ENCODE results near the gene ARL15. TPM values are rescaled to one million over a fixed set of nuclear protein-coding genes. Genes with fewer than 3 reads are reported as not detected.

Gene ARL15
- total and polyA plus RNA-seq, 2 experiments from 2014 or later = 7.8 to 9.9 TPM

GRCh38 chr5:53907827-53908226, 402.5 kb downstream of the ARL15 start:
- Histone ChIP-seq H3K36me3 (ENCODE audit: low read depth) (no peaks in the 10 kb centered on the region), H3K4me2 (ENCODE audit: unreplicated experiment) (no peak overlapping the region), H3F3A (ENCODE audit: insufficient read depth) (no peaks in the 10 kb centered on the region), H2AFZ (no peak overlapping the region), H3K9ac (no peak overlapping the region), H3K79me2 (ENCODE audit: insufficient read depth) (no peaks in the 10 kb centered on the region), H3K27ac (no peak overlapping the region), H3K9me2 (ENCODE audit: insufficient read depth) (no peaks in the 10 kb centered on the region), H4K20me1 (ENCODE audit: insufficient read depth) (no peaks in the 10 kb centered on the region), H3K27me3 (replicated peaks; ENCODE audit: insufficient read depth) (no peaks in the 10 kb centered on the region), H3K9me3 (ENCODE audit: low read depth) (no peaks in the 10 kb centered on the region), H3K4me1 (ENCODE audit: insufficient read depth) (no peaks in the 10 kb centered on the region), H3K4me3 (no peak overlapping the region)
- TF ChIP-seq EZH2 (IDR thresholded peaks at IDR 0.05; ENCODE audit: insufficient read depth, poor library complexity, severe bottlenecking) (no peak), EZH2phosphoT487 (IDR thresholded peaks at IDR 0.05; ENCODE audit: insufficient read depth, low read depth) (no peak)
- WGBS, 2 experiments (ENCODE audit: low coverage in 1 of 2, low lambda C conversion rate in 2 of 2, missing lambda C conversion rate in 2 of 2) = 86 to 94% methylated on average over 3 of the region's 3 CpGs
- no peak for DNase-seq
- in situ Hi-C loops (cut with MboI) = no loop called here

DNA sequence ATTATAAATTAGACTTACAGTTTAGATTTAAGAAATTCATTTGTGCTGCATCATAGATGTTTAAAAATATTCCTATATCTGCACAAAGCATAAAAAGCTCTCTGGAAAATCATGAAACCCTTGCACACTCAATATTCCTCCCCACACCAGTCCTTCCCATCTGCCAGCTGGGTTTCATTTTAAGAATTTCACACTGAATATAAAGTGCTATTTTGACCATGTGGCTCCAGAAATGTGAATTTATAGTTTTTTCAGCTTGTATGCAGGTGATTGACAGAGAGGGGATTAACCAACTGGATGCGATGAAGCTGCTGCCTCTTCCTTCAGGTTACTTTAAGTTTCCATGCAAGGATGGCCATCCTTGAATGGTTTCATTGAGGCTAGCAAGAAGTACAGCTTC, 403.6 kb downstream of the ARL15 start:
- no peak overlapping the region for H3K9ac ChIP-seq
- no peaks in the 10 kb centered on the region for H3K9me3 ChIP-seq (ENCODE audit: low read depth)
- H4K20me1 ChIP-seq (ENCODE audit: insufficient read depth) = no peaks in the 10 kb centered on the region
- H3K4me3 ChIP-seq = no peak overlapping the region
- no peak for DNase-seq
- TF ChIP-seq EZH2phosphoT487 (IDR thresholded peaks at IDR 0.05; ENCODE audit: insufficient read depth, low read depth) (no peak), EZH2 (IDR thresholded peaks at IDR 0.05; ENCODE audit: insufficient read depth, poor library complexity, severe bottlenecking) (no peak)
- no peaks in the 10 kb centered on the region for H3K79me2 ChIP-seq (ENCODE audit: insufficient read depth)
- 95 to 97% methylated on average over 1 of the region's 1 CpG for WGBS, 2 experiments (ENCODE audit: low coverage in 1 of 2, low lambda C conversion rate in 2 of 2, missing lambda C conversion rate in 2 of 2)
- no peaks in the 10 kb centered on the region for H3F3A ChIP-seq (ENCODE audit: insufficient read depth)
- H3K9me2 ChIP-seq (ENCODE audit: insufficient read depth) = no peaks in the 10 kb centered on the region
- H3K27ac ChIP-seq = no peak overlapping the region
- H3K4me1 ChIP-seq (ENCODE audit: insufficient read depth) = no peaks in the 10 kb centered on the region
- H2AFZ ChIP-seq = no peak overlapping the region
- H3K27me3 ChIP-seq (replicated peaks; ENCODE audit: insufficient read depth) = no peaks in the 10 kb centered on the region
- in situ Hi-C loops (cut with MboI) = no loop called here
- no peaks in the 10 kb centered on the region for H3K36me3 ChIP-seq (ENCODE audit: low read depth)
- no peak overlapping the region for H3K4me2 ChIP-seq (ENCODE audit: unreplicated experiment)

- Histone ChIP-seq H3K4me2 (ENCODE audit: unreplicated experiment) (no peak overlapping the region), H3K79me2 (ENCODE audit: insufficient read depth) (no peaks in the 10 kb centered on the region), H3K9me2 (ENCODE audit: insufficient read depth) (no peaks in the 10 kb centered on the region), H3K27me3 (replicated peaks; ENCODE audit: insufficient read depth) (no peaks in the 10 kb centered on the region), H3K4me3 (no peak overlapping the region), H3K9ac (no peak overlapping the region), H3K36me3 (ENCODE audit: low read depth) (no peaks in the 10 kb centered on the region), H3K9me3 (ENCODE audit: low read depth) (no peaks in the 10 kb centered on the region), H3K4me1 (ENCODE audit: insufficient read depth) (no peaks in the 10 kb centered on the region), H2AFZ (no peak overlapping the region), H3F3A (ENCODE audit: insufficient read depth) (no peaks in the 10 kb centered on the region), H3K27ac (no peak overlapping the region), H4K20me1 (ENCODE audit: insufficient read depth) (no peaks in the 10 kb centered on the region)
- in situ Hi-C loops (cut with MboI) = no loop called here
- 37 to 40% methylated on average over 6 of the region's 6 CpGs for WGBS, 2 experiments (ENCODE audit: low coverage in 1 of 2, low lambda C conversion rate in 2 of 2, missing lambda C conversion rate in 2 of 2)
- no peak for TF ChIP-seq EZH2phosphoT487 (IDR thresholded peaks at IDR 0.05; ENCODE audit: insufficient read depth, low read depth)
- TF ChIP-seq EZH2 (IDR thresholded peaks at IDR 0.05; ENCODE audit: insufficient read depth, poor library complexity, severe bottlenecking) = no peak
- no peak for DNase-seq
These were observed 408.0 kb downstream of the ARL15 start for GRCh38 chr5:53902296-53902907.

DNA sequence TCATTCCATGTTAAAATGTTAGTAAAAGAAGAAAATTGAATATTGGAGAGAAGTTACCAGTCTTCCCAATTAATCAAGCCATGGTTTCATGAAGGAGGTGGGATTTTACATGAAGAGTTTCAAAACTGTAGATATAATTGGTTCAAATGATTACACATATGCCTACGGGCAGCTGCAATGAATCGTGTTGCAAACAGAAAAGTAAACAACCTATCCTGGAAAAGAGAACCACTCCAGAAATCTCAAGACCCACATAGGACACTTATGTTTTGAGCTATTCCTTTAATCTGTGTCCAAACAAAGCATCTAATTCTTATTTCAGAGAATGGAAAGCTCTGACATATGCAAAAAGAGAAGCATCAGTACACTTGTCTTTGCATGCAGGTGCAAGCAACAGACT, 409.7 kb downstream of the ARL15 start:
- WGBS, 2 experiments (ENCODE audit: low coverage in 1 of 2, low lambda C conversion rate in 2 of 2, missing lambda C conversion rate in 2 of 2) = 63 to 76% methylated on average over 2 of the region's 2 CpGs
- H3K79me2 ChIP-seq (ENCODE audit: insufficient read depth) = no peaks in the 10 kb centered on the region
- in situ Hi-C loops (cut with MboI) = no loop called here

More for the DNA sequence above, 409.7 kb downstream of the ARL15 start:
- no peak overlapping the region for H3K27ac ChIP-seq
- no peaks in the 10 kb centered on the region for H3K36me3 ChIP-seq (ENCODE audit: low read depth)
- H3K27me3 ChIP-seq (replicated peaks; ENCODE audit: insufficient read depth) = no peaks in the 10 kb centered on the region
- H4K20me1 ChIP-seq (ENCODE audit: insufficient read depth) = no peaks in the 10 kb centered on the region
- H3K9me3 ChIP-seq (ENCODE audit: low read depth) = no peaks in the 10 kb centered on the region
- H3K4me3 ChIP-seq = no peak overlapping the region
- H2AFZ ChIP-seq = no peak overlapping the region
- H3K4me2 ChIP-seq (ENCODE audit: unreplicated experiment) = no peak overlapping the region
- no peak for DNase-seq
- no peaks in the 10 kb centered on the region for H3K4me1 ChIP-seq (ENCODE audit: insufficient read depth)
- no peak overlapping the region for H3K9ac ChIP-seq
- no peaks in the 10 kb centered on the region for H3K9me2 ChIP-seq (ENCODE audit: insufficient read depth)
- no peaks in the 10 kb centered on the region for H3F3A ChIP-seq (ENCODE audit: insufficient read depth)
- no peak for TF ChIP-seq EZH2phosphoT487 (IDR thresholded peaks at IDR 0.05; ENCODE audit: insufficient read depth, low read depth)
- no peak for TF ChIP-seq EZH2 (IDR thresholded peaks at IDR 0.05; ENCODE audit: insufficient read depth, poor library complexity, severe bottlenecking)
